Caki2 (cell line): ENCODE results near the gene OR51B2. TPM values are rescaled to one million over a fixed set of nuclear protein-coding genes. Genes with fewer than 3 reads are reported as not detected.

ENCODE experiments used
- total RNA-seq: library from RNA; depleted of rRNA; stranded (reverse); fragments of >200 nt; shearing (Covaris generic); gene quantifications from 2 replicates; pipeline ENCODE4 v1.2.3, GENCODE V29; 2014; ENCODE audit warnings: low replicate concordance; rRNA removed

OR51B2 gene
- total RNA-seq, 1 experiment from 2014 or later: not detected

Other genes starting within 250 kb of the OR51B2 start
- gene OR52A5, start 185.9 kb downstream of the OR51B2 start, total RNA-seq: not detected in 2 replicates
- gene OR52A1, start 169.5 kb downstream of the OR51B2 start, total RNA-seq: not detected in 2 replicates
- not detected in 2 replicates for gene OR51V1, start 123.6 kb downstream of the OR51B2 start, total RNA-seq
- not detected in 2 replicates for gene HBB, start 97.2 kb downstream of the OR51B2 start, total RNA-seq
- not detected in 2 replicates for gene HBD, start 89.8 kb downstream of the OR51B2 start, total RNA-seq
- not detected in 2 replicates for gene HBG1, start 74.4 kb downstream of the OR51B2 start, total RNA-seq
- gene HBG2, start 69.5 kb downstream of the OR51B2 start, total RNA-seq: not detected in 2 replicates
- gene HBE1, start 54.4 kb downstream of the OR51B2 start, total RNA-seq: not detected in 2 replicates
- gene OR51B4, start 22.4 kb downstream of the OR51B2 start, total RNA-seq: not detected in 2 replicates
- not detected in 2 replicates for gene OR51B5, start 19.2 kb upstream of the OR51B2 start, total RNA-seq
- gene OR51B6, start 27.2 kb upstream of the OR51B2 start, total RNA-seq: not detected in 2 replicates
- gene OR51M1, start 59.5 kb upstream of the OR51B2 start, total RNA-seq: not detected in 2 replicates
- not detected in 2 replicates for gene OR51Q1, start 97.8 kb upstream of the OR51B2 start, total RNA-seq
- not detected in 2 replicates for gene OR51I1, start 117.2 kb upstream of the OR51B2 start, total RNA-seq
- not detected in 2 replicates for gene OR51I2, start 125.0 kb upstream of the OR51B2 start, total RNA-seq
- not detected in 2 replicates for gene OR52D1, start 164.4 kb upstream of the OR51B2 start, total RNA-seq
- gene UBQLN3, start 185.7 kb upstream of the OR51B2 start, total RNA-seq: not detected in 2 replicates
- 0.14 TPM in 1 of 2 replicates, not detected in the other for gene UBQLNL, start 192.4 kb upstream of the OR51B2 start, total RNA-seq
- gene OR52H1, start 224.2 kb upstream of the OR51B2 start, total RNA-seq: not detected in 2 replicates